ENCODE measurements around the gene NTRK3.

Gene NTRK3

DNA sequence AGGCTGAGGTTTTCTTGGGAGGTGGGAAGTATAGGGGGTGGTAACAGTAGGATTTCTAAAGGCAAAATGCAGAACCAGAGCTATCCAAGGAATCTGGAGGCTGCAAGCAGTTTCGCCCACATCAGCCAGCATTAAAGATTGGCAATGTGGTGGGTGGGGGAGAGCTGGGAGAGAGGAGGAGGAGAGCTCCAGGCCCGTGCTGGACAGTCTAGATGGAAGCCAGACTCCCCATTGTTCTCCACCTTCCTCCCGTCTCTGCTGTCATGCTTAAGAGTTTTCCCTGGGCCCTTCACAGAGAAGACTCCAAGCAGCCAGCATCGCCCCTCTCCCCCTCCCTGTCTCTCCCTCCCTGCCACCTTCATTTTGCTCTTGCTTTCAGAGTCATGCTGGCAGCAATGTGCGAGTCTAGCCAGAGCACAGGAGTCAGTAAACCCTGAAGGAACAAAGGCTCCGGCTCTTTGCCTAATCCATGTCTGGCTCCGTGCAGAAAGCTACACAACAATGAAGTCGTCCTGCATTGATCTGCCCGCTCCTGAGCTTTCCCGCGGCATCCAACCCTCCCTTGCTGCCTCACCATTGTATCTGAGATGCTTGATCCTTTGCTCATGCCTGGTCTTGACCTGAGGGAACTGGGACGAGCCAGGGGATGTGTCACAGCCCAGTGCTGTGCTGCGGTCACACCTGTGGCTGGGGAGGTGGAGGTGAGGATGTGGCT, 282.9 kb downstream of the NTRK3 start:
- DNase-seq, result no peak

DNA sequence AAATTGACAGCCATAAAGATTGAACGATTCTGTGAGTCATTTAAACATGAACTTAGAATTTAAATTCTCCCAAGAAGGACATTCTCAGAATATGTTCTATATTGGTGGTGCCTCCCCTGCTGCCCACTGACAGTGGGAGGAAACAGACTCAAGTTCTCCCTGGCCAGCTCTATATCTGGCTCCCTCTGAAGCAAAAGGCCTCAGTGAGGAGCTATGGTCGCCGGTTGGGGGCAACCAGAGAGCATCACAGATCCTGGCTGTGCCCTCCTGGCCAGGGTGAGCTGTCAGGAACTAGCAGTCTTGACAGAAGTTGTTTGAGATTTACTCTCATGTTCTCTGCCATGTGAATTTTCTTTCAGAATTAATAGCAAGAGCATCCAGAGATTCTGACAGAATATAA, 285.5 kb downstream of the NTRK3 start:
- DNase-seq, result no peak

DNA sequence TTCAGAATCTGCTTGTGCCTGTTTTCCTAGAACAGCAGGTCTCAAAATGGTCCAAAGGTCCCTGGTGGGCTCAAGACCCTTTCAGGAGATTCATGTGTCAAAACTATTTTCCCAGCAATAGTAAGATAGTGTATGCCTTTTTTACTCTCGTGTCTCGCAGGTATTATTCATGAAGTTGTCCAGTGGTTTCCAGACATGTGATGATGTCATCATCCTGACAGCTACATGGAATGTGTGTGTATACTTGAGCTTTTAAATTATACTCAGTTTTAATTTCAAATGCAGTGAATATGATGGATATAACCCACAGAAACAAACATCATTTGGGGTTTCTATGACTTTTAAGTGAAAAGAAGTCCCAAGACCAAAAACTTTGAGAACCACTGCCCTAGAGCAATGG, 288.6 kb downstream of the NTRK3 start:
- no peak for DNase-seq

DNA sequence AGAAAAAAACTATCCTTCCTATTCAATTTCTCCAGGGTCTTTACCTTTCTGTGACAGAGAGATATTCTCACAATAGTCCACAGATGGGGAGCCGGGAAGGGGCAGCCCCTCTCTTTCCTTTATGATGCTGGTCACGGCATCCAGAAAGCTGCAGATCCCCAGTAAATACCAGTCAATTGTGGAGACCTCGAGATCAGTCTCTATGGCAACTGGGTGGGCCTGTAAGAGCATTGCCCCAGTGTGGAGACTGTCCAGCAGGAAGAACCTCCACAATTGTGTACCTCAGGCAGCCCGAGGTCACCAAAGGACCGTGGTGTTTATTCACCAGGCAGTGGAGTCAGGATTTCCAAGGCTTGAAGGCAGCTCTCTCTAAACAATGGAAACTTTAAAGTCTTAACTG, 291.2 kb downstream of the NTRK3 start:
- no peak for DNase-seq

DNA sequence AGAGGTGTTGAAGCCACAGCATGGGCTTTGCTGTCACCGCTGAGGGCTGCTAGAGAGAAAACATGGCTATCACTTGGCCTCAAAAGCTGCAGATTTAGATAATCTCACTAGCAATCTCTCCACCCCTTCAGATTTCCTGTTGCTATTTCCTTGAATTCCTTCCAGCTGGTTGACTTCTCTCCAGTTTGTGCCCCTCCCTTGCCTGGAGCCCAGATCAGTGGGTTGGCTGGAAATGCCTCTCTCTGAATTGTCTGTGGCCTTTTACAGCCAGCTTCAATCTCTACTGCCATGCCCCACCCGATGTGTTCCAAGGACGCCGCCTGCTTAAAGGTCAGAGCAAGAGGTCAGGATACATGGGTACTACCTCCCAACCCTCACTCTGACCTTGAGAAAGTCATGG, 294.1 kb downstream of the NTRK3 start:
- DNase-seq, result no peak

DNA sequence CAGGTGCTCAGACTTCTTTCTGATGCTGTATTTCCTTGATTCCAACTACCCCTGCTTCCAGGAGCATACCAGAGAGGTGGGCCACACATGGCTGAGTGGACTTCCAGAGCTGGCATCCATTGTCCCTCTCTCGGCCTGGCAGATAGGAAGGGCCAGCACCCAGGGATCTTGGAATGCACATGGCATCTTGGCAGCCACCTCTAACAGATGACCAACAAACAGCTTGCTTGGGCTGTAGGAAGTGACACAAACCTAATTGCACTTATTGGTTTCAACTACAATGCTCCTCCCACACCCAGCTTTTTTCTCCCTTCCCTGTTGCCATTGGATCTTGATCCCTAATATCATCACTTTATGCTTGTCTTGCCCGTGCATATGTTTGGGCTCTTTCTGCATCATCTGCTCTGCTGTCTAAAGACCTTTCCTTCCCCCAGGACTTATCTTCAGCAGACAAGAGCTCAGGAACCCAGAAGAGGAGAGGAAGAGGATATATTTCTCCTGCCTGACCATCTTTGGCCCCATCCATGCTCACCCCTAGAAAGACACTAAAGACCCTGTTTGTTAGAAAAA, 294.6 kb downstream of the NTRK3 start:
- DNase-seq, result no peak

DNA sequence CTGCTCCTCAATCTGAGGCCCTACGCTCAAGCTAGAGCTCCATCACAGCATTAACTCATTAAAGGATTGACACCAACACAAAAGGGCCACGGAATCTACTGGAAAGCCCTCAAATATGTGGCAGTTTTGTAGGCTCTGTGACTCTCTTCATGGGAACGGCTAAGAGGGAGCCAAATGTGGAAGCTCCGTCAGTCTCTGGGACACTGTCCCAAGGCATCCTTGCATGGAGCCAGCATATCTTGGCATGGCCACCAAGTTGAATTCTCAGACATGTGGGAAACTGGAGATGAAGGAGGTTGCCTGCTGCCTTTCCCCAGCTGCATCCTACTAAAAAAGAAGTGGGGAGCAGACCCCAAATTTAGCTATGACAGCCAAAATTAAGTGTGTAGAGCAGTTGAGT, 296.9 kb downstream of the NTRK3 start:
- no peak for DNase-seq

DNA sequence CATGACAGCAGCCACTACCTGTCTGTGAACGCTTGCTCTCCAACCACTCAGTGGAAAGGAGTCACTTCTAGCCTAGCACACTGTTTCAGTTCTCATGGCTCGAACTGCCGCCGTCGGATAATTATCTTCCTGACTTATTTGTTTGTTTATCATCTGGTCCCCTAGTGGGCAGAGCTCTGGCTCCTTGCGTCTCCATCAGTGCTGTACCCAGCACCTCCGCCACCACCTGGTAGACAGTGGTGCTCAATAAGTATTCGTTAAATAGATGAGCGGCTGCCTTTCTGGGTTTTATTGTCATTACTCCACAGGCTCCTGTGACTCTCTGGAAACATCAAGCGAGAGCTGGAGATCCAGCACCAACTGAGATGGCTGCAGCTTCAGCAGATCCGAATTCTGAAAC, 297.5 kb downstream of the NTRK3 start:
- no peak for DNase-seq

DNA sequence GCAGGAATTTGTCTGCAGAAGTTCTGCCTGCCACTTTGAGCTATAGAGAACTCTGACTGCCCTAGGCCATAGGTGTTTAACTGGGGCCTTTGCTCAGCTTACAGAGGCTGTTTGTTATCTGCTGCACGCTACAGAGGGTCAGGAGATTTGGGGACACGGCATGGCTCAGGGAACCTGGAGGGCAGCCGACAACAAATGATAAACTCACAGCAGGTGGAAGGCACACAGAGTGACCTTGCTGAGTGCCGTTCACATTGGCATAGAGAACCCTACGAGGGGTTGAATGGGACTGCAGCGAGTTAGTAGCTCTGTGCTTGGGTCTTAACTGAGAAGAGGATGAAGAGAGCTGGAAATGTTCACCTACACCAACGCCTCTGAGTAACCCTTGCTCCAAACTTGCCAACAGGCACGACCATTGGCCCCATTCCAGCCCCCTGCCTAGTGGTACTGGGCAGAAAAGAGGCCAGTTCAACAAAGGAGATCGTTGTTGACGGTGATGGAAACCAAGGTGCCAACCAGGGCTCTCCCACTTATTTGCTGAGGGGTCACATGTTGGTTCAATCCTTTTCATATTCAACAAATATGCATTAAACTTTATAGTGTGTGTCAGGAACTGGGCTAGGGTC, 301.1 kb downstream of the NTRK3 start:
- no peak for DNase-seq

DNA sequence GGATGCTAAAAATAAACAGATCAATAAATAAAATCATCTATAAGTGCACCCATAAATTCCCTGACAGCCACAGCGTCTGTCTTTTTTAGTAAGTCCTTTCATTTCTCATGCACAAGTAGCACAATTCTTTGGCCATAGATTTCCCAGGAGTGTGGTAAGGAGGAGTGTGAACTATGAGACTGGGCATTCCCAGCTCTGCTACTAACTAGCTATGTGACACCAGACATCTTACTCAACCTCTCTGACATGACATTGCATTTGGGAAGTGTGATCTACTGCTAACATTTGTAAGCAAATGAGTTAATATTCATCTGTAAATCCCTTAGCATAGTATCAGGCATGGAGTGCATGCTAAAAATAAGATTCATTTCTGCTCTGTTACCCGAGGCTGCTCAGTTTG, 301.7 kb downstream of the NTRK3 start:
- DNase-seq, result no peak

DNA sequence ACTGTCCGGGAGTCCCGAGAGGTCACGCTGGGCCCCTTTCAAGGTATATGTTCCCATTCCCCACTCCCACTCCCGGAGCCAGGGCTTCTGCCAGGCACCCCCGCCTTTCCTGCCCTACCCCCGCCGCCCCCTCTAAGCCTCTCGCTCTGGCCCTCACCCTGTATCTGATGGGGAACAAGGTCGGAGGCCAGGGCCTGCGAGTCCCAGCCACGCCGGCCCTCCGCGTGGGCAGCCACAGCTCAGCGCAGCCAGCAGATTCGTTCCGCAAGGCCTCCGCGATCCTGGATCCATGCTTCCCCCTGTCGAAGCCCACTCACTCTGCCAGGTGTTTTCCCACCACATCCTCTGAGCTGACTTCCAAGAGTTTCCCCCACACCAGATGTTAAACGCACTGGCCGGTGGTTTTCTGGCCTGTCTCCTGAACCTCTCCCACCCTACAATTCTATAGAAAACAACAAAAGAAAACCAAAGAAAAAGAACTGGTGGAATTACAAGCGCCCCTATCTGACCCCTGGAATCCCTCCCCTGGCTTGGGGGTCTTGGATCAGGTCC, 303.7 kb downstream of the NTRK3 start:
- DNase-seq, result no peak

DNA sequence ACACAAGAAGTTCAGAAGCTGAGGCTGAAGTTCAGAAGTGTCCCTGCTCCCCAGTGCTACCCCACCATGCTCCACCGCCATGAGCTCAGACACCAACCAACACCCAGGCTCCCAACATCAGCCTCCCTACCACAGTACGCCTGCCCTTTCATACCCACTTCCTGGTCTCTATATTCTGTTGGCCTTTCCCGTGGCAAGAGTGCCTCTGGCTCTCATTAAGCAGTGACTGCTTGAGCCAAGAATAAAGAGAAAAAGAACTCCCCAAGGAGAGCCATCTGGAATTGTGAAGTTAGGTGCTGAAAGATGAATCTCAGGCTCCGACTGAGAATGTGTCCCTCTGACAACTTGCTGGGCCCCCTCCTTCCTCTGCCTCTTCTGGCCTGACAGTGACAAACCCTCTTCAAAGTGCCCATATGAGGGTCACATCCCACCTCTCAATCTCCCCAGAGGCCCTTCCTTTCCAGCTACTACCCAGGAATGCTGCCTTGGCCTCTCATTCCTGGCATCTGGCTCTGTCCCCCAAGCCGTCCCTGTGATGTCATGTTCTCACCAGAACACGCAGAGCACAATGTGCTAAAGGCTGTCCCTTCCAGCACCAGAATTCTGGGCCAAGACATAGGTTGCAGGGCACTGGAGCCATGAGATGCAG, 306.8 kb downstream of the NTRK3 start:
- DNase-seq, result no peak

DNA sequence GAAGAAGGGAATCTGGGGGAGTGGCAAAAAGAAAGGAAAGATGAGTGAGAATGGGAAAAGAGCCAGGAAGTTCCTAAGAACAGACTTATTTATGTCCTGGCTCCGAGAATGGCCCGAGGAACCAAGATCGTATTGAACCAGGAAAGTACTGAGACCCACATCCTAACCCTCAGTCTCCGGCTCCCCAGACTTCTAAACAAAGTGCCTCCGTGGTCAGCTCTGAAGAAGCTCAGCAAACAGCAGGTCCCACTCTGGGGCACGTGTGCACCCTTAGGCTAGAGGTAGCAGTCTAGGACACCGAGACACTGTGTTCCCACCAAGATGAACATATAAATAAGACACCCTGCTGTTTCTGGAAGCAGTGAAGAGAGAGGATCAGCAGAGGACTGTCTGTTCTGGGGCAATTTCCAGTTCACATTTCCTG, 307.4 kb downstream of the NTRK3 start:
- DNase-seq, result no peak

DNA sequence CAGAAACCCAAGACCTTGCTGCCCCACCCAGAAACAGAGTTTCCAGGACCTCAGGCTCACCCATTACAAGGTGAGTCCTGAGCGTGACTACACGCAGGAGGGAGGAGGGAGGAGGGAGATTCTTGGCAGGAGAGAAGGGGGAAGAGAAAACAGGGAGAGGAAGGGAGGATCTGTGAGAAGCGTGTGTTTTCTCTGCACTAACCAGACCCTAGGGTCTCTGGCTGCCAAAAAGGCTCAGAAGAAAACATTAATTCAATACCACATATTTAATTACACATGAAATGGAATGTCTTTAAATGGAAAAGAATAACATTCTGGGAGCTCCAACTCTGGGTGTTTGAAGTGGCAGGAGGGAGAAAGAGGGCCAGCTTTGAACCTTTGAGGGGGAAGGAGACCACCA, 309.0 kb downstream of the NTRK3 start:
- DNase-seq, result no peak

DNA sequence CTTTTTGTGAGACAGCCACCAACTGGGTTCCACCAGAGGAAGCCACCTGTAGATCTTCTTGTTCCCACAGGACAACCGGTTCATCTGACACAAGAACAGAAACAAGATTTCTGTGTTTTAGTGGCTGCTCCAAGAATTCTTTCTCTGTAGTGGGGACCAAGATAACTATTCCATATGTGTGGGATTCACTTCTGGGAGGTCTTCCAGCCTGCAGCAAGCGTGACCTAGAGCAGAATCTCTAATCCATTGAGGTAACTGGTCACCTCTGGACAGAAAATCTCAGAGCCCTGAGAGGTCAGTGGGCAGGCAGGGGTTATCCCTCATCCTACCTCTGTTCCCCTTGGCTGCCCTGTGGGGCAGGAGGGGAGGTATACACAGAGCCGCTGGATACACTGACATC, 311.3 kb downstream of the NTRK3 start:
- no peak for DNase-seq

DNA sequence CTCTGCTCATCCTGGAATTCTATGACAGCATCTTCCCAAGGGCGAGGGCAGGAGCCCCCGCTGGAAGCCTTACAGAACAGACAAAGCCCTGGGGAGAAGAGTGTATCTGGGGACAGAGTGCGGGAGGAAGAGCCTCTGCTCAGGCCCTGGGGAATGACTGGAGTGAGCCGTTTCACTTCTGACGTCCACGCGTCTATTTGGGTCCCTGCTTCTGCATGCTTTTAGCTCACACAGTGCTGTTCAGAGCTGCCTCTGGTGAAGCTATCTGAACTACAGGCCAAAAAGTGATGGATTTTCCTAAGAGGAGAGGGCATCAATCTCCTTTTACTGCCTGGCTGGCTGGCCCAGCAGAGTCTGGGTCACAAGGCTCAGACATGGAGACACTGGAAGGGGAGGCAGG, 311.8 kb downstream of the NTRK3 start:
- DNase-seq, result no peak

DNA sequence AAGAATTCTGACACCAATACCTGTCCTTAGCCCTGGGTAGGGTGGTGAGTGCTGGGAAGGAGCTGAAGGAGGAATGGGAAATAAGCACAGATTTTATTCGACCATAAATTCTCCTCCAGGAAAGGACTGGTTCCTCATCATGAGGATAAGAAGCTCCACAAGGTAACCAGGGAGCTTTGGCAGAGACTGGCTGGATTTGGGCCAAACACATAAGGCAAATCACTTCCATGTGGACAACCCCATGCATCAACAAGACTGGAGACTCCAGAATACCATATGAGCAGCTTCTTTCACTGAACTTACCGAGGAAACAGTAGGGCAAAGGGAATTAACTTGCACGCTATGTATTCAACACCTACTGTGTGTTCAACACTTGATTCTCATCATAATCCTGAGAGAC, 312.5 kb downstream of the NTRK3 start:
- DNase-seq, result no peak

DNA sequence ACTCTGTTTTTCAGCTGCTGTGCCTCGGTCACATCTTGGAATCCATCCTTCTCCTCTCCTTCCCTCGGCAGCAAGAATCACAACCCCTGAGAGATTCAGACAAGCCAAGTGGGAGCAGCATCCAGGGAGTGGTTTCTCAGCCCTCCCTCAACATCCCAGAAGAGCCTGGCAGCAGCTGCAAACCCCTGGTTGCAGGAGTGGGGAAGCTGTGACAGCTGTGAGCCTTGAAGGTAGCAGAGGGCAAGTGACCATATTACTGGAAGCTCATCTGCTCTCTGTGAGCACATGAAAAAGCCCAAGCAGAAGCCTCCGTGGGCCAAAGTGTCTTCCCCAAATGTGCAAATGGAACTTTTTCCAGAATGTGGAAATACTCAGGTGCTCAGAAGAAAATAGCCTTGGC, 312.9 kb downstream of the NTRK3 start:
- no peak for DNase-seq

DNA sequence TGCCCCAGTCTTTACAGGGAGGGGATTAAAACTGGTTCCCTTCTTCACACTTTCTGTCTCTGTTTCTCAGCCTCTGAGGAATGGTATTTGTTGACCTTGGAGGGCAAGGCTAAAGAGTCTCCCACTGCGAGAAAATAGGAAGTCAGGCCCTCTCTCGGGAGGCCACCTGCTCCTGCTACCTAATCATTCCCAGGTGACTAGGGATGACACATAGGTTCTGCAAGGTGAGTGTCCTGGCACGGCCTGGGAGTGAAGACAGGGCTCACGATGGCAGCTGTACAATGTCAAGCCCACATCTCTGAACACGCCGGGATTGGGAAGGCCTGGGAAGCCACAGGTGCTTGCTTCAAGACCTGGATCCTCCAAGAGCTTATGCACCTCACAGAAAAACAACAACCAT, 314.2 kb downstream of the NTRK3 start:
- no peak for DNase-seq

DNA sequence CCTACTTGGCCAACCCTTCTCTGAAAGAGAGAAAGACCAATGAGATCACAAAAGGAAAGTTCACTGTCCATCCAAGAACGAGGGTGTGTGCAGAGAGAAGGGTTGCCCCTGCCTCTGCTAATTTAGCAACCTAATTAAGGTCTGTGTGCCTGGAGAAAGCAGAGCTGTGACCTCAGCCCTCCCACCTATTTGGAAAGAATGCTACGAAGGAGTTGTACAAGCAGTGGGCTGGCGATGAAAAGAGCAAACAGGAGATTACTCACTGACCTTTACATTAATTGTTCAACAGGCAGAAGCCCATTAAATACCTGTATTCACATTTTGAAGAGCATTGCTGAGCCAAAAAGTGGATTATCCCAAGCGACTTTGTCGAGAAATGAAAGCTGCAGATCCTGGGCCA, 314.9 kb downstream of the NTRK3 start:
- no peak for DNase-seq

DNA sequence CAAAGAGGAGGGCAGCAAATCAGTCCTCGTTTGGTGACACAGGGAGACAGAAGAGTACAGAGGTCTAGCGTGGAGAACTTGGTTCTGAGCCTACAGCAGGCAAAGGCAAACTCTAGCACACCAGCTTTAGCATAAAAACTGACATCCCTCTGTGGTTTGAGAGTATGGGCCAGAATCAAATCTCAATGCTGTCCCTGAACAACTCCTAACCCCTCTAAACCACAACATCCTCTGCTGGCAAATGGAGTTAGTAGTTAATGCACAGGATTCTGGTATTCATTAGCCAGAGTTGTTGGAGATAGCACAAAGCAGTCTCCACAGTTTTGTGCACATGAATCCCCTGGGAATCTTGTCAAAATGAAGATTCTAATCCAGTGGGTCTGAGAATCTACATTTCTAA, 315.8 kb downstream of the NTRK3 start:
- DNase-seq, result no peak

DNA sequence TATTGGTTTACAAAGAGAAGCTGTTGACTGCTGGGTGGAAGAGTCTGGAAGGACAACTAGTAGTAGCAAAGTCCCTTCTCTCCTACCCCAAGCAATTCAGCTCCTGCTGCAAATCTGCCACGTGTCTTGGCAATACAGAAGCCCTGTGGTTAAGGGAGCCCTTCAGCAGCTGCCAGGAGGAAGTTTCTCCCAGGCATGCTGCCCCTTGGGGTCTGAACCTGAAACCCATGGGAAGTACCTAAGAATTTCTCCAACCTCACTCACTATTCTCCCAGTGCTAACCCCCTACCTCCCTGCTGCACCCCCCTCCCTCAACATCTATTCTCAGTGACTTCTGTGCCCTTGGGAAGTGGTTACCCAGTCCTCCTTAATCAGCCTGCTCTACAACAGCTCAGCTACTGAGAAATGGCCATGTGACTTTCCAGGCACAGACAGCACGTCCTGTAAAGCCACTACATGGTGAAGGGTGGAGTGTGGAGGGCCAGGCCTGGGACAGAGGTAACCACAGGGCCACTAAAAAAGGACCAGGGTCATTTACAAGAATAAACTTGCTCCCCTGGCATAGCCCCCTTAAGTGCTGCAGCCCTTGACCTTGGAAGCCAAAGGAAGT, 316.6 kb downstream of the NTRK3 start:
- no peak for DNase-seq

DNA sequence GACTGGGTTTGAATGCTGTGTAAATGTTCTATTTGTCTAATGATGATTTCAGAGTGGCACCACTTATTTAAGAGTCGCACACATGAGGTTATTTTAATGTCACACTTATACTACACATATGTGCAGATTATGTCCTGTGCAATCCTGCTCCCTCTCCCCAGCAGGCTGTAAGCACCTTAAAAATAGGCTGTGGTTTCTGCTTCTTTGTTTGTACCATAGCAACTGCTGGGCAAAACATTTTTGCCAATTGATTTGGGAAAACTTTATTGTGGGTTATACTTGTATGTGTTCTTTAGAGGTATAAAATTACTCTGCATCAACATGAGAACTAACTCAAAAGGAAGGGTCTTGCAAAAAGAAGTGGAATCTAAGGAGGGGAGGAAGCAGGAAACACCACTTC, 318.5 kb downstream of the NTRK3 start:
- DNase-seq, result no peak
